Non-pigmented ciliary epithelial cell (primary cell): ENCODE measurements around the gene KIF26B.
A peak's percentile ranks its signal among the peaks of the same experiment; 100 is the strongest.

ENCODE experiments used
- DNase-seq: peaks from one replicate; pipeline ENCODE4 v3.0.0-alpha.2; 2010; ENCODE audit warnings: low read depth

Gene KIF26B

DNA sequence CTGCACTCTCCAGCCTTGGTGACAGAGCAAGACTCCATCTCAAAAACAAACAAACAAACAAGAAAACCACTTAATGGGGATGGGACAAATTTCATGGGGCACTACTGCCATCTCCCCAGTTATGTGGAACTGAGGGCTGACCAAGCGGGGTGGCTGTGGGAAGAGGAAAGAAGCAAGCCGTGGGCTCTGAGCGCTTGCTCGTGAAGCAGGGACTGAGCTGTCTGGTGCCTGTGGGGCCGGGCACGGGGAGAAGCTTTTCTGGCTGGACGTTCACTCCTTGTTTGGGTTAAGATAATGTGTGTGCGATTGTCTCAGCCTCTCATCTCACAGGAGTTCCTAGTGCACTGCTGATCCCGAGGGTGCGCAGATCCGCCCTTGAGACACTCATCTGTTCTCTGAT is 22.0 kb upstream of the KIF26B start:
- no peak for DNase-seq

DNA sequence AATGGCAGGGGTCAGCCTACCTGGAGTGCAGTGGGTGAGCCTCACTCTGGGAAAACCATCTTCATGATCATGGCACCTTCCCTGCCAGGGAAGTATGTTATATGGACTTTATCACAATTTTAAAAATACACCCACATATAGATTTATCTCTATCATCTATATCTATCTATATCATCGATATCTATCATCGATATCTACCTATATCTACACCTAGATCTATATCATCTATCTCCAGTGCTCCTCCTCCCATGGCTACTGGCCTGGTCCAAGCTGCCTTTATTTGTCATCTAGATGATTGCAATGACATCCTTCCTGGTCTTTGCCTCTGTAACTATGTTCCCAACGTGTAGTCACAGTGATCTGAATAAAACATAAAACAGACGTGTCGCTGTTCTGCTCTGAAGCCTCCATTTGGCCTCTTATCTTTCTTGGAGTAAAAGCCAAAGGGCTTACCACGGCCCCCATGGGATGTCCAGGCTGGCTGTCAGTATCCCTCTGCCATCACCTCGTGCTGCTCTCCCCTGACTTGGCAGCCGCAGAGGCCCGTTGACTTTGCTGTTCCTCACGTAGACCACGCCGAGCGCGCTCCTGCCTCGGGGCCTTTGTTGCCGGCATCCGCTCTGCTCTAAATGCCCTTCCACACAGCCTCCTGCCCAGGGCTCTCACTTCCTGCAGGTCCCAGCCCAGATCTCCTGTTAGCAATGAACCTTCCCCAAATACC is 20.6 kb upstream of the KIF26B start:
- DNase-seq = no peak

DNA sequence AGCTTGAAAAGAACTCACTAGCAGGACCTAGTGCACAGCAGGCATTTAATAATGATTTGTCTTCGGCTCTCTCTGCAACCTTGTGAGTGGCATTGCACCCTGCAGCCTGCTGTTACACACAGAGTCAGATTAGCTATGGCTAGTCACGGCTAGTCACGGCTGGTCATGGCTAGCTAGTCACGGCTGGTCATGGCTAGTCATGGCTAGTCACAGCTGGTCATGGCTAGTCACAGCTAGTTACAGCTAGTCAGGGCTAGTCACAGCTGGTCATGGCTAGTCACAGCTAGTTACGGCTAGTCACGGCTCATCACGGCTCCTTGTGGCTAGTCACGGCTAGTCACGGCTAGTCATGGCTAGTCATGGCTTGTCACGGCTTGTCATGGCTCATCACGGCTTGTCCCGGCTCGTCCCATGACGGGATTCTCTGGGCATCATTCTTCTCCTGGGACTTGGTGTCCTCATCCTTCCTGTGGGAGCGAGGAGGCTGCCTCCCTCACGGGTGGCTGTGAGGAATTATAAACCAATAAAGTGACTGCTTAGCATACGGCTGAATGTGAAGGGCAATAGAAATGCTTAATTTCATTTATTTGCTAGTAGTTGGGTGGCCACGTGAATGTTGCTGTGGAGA is 12.5 kb upstream of the KIF26B start:
- no peak for DNase-seq

DNA sequence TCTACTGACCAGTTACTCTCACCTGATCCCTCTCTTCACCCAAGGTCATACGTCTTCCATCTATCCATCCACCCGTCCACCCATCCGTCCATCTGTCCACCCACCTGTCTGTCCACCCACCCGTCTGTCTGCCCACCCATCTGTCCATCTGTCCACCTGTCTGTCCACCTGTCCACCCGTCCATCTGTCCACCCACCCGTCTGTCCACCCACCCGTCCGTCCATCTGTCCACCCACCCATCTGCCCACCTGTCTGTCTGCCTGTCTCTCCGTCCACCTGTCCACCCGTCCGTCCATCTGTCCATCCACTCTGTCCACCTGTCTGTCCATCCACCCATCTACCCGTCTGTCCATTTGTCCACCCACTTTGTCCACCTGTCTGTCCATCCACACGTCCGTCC is 11.8 kb upstream of the KIF26B start:
- DNase-seq = no peak

DNA sequence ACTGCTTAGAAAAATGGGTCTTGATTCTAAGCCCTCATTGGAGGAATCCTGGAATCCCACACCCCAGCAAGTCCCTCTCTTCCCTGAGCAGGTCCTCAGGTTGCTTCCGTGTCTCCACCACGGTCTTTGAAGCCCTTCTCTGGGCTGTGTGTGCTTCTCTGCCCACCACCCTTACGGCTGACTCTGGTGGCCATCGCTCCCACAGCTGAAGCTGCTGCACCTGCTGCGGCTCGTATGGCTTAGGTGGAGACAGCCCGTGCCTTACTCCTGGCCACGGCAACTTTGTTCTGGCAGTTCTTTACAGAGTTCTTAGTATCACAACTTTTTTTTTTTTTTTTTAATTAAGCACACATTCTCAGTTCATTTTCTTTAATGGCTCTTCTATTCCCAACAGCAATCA is 10.9 kb upstream of the KIF26B start:
- no peak for DNase-seq

DNA sequence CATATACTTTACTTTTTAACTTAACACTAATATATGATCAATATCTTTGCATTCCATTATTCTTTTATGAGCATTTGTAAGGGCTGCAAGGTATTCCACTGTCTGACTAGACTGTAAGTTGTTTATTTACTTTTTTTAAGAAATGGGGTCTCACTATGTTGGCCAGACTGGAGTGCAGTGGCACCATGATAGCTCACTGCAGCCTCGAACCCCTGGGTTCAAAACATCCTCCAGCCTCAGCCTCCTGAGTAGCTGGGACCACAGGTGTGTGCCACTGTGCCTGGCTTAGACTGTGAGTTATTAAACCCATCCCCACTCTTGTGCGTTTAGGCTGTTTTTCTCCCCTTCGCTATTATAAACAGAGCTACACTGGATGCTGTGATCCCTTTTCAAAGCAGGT is 6.7 kb upstream of the KIF26B start:
- DNase-seq = no peak

DNA sequence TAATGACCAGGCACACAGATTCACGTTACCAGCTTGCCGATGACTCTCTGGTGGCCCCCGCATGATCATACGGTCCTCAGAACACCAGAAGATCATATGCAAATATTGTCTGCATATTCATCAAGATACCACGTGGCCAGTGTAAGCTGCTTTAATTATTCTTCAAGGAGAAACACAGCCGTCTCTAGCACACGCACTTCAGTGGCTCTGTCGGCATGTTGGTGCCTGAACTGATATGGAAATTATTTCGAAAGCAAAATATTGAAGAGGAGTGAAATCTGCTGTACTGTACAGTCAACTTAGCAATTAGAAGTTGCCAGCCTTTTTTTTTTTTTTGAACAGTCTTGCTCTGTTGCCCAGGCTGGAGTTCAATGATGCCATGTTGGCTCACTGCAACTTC is 5.9 kb upstream of the KIF26B start:
- no peak for DNase-seq

DNA sequence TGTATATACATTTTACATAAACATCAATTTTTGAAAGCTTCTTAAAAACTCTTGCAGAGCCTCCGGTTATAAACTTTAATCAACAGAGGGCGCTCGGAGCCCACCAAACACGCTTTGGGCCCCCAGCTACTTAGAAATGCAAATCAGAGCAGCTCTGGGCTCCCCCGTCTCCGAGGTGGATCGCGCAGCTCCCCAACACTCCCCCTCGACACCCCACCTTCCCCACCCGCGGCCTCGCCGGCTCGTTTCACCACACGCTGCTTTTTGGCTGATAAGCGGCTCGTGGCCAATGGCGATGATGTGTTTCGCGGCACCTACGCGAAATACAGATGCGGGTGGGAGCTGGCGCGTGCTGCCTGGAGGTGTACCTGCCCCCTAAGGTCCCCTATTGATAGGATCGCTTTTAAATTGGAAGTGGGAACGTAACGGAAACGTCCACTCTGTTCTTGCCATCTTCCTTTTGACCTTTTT is 1.7 kb upstream of the KIF26B start:
- peak; percentile 37 for DNase-seq

DNA sequence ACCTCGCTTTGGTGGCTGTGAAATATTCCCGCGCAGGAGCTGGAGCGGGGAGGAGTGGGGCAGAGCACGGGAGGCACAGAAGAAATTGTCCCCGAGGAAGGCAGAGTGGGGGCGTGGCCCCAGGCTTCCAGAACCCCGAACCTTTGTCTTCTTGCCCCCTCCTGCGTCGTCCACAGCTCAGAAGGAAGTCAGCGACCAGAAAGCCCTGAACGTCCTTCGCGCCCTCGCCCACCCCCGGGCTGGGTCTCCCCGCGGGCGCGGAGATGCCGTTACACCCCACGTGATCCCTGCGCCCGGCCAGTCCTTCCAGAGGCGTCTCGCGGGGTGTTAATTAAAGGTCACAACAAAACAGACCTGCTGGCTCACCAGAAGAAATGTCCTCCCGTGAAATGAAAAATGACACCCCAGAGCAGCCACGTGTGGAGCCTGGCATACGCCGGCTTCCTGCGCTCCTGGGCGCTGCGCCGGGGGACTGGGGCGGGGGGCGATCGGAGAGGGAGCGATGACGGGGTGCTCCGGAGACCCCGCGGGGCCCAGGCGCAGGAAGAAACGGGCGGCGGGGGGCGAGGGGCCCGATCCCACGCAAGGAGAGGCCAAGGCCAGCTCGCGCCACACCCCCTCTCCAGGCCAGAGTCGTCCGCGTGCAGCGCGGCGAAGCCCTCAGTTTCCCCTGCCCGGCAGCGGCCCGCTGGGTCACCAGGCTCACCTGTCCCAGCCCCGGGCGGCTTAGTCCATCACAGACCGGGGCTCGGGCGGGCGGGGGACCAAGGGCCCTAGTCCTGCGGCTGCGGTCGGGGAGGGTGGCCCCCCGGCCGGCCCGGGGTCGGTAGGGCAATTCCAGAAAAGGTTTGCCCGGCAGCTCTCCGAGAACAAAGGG is 995 bp upstream of the KIF26B start:
- DNase-seq = no peak

DNA sequence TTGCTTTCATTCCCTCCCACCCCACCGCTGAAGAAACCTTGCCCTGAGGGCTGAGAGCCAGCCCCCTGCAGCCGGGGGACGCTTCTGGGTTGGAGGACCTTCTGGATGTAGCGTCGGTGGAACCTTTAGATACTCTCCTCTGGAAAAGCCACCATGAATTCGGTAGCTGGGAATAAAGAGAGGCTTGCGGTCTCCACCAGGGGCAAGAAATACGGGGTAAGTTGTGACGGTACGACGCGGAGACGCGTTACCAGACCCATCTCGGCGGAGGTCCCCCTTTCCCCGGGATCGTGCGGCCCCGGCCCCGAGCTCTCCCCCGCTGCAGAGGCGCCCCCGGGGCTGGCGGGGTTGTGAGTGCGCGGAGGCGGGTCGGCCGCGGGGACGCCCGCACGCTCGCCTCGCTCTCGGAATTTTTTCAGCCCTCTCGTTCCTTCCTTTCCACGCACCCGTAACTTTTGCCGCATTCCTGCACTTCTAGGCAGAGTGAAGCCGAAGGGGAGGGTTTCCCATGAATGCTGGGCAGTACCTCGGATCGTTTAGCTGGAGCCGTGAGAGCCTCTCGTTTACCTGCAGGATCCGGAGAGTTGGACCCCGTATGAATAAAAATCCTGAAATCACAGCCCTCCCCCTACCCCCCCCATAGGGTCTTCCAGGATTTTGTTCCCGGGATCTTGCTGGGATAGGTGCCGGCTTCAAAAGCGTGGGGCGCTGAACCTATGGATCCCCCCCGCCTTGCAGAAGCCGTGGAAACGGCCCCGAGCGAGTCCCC is 671 bp downstream of the KIF26B start:
- no peak for DNase-seq

DNA sequence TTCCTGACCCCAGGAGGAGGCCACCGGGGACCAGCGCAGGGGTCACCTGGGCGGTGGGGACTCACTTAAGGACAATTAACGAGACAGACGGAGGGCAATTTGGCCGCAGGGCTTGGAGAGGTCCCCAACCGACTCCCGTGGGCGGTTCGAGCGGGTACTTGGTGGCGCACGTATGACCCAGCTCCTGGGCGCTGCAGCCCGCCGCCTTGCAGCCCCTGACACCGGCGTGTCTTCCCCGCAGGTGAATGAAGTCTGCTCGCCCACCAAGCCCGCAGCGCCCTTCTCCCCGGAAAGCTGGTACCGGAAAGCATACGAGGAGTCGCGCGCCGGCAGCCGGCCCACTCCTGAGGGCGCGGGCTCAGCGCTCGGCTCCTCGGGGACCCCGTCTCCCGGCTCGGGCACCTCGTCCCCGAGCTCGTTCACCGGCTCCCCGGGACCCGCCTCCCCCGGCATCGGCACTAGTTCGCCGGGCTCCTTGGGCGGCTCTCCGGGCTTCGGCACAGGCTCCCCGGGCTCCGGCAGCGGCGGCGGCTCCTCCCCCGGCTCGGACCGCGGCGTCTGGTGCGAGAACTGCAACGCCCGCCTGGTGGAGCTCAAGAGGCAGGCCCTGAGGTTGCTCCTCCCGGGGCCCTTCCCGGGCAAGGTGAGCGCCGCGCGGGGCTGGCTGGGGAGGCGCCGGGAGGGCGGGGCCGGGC is 1.4 kb downstream of the KIF26B start:
- no peak for DNase-seq

DNA sequence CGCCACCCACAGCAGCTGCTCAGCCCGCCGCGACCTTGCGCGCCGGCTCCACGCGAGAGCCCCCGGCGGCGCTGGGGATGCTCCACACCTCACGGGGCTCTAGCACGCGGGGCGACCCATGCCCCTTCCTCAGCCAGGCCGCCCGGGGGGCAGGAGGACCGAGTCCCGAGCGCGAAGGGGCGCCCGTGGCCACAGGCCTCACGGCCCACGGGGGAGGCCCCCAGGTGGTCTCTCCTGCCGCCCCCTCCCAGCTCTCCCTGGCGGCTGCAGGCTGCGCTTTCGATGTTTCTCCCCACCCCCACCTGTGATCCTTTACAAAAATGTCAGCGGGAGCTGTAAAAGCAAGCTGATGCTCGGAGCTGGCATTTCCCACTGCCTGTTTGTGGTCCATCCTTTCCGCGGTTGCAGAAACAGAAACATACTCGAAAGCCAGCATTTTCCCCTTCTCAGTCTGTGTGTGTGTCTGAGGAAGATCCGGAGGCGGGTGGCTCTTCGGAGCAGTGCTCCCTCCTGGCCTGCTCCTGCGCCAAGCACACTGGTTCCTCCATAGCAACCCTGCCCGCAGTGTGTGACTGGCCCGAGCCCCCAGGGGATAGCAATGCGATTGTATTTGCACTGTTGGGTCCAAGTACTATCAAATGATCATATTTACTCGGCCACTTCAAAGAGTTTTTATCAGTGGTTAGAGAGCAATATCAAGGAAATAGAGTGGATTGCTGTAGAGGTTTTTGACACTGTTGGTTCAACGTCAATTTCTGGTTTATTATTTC is 2.1 kb downstream of the KIF26B start:
- DNase-seq = no peak

DNA sequence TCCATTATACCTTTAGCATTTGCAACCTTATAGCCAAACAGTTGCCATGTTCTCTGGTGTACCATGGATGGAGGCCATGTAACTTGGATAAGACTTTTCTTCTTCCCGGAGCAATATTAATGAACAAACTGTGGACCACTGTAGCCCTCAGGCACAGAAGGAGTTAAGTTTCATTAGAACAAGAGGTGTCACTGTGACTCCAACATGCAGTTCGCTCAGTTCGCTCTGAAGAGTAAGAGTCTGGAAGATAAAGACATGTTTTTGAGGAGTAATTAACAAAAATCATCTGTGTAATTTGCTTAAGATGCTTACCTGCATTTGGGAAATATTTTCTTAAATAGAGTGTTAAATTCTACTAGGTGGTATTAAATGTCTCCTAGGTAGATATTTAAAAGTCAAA is 4.1 kb downstream of the KIF26B start:
- no peak for DNase-seq

DNA sequence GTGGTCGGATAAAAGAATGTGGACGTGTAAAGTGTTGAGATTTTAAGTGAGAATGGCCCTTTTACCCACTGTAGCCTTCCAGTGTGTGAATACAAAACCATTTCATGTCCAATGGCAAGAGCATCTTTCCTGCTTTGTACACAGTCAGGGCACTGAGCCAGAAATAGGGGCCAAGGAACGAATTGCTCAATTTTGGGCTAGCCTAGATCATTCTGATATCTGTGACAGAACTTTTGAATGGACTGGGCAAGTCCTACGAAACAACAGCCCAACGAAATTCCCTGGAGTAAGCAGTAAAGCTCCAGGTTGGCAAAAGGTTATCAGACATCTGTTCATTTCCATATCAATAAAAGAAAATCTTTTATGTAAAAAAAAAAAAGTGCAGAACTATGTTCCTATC is 5.5 kb downstream of the KIF26B start:
- DNase-seq = no peak

DNA sequence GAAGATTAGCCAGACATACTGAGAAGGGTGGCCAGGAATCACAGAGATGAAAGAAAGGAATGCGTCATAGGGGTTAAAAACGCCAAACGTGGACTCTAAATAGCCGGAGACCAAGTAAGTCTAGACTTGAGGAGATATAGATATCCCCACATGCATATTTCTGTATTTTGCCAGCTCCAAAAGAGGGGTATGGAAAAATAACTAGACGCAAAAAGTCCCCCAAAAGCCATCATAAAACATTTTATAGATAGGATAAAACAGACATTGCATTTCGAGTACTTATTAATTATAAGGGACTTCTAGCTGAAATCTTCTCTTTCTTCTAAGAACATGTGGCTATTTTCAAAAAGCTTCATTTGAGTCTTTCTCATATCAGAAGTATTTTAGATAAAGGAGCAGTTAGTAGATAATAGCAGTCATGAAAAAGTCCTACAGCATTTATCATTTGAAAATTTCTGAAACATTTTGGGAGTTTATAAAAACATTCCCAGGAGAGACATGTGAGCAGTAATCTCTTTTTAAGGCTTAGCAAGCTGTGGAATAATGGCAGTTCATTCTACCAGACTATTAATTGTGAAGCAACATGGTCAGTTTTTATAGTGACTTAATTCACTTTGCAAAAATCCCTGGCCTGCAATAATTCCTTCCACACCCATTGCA is 6.1 kb downstream of the KIF26B start:
- DNase-seq = no peak

DNA sequence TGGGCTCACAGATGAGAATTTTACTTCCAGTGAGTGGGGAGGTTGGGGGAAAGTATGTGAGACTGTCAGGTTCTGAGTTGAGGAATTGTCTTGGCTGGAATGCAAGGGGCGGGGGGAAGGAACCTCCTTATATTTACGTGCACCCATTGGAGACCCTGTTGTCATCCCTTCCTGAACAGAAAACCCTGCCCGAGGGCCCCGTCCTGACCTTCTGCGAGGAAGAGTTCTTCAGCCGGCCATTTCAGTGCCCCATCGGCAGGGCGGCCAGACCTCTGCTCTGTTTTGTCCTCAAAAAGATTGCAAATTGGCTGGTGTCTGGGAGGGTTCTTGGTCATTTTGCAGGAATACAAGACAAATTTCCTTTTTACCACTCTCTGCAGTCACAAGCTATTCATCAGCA is 7.1 kb downstream of the KIF26B start:
- no peak for DNase-seq

DNA sequence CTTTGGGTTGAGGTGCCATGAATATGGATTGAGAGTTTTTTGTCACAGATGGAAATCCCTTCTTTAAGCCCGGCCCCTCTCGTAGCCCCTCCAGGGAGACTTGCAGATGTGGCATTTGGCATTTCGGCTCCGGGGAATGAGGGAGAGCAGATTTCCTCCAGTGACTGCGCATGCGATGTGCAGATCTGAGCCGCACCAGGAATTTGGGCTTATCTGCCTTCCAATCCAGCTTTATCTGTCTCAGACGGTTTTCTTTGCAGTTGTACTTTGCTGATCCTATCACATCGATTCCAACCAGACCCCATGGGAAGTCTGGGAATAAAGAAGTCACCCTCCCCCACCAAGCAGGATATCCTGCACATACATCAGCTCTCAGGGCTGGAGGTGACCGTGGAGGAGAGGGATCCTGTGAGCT is 11.7 kb downstream of the KIF26B start:
- DNase-seq = no peak

DNA sequence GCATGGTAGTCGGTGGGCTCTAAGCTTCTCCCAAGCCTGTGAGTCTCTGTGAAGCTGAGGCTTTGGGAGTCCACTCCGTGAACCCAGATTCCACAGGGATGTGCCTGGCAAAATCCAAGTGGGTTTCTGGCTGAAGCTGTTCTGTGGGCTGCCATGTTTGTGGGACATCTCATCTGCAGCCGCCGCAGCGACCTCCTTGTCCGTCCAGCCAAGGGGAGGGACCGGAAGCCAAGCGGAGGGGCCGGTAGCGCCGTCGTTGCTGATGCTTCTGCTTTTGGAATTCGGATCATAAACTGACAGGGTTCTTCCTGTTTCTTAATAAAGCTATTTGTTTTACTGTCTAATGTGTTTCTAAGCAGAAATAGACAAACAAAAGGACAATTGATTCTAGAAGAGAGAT is 13.3 kb downstream of the KIF26B start:
- DNase-seq = no peak

DNA sequence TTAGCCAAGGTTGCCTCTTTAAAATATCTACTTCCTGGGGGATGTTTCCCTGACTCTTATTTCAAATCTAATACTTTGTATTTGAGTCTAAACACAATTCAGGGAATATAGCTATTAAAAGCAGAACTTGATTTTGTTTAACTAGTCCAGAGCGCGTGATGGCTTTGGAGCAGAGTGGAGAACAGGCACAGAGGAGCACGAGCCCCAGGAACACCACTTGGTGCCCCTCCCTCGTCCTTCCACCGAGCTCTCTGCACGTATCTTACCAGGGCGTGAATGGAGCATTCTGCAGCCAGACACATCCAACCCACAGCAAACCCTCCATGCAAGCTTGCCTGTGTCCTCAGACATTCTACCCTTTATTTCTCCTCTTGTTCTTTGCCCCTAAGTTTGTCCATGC is 14.1 kb downstream of the KIF26B start:
- DNase-seq = no peak

DNA sequence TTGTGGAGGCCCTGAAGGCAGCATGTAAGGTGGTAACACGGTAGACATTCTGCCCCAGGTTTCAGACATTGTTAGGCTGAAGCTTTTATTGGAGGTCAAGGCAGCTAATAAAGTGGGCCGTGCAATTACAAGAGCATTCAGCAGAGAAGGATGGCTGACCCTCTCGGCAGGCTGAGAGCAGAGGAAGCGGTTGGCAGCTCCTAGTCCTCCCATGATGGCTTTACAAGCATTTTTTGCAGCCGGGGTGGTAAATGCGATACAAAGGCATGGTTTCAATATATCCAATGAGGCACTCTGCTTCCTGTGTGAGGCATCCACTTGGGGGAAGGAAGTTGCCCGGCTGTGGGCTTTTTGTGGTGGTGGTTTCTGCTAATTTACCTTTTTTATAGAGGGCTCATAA is 14.6 kb downstream of the KIF26B start:
- DNase-seq = no peak
